Measurements from ENCODE around the gene IL21. TPM values are rescaled to one million over a fixed set of nuclear protein-coding genes. Genes with fewer than 3 reads are reported as not detected.
A peak's percentile ranks its signal among the peaks of the same experiment; 100 is the strongest.
"Not testable (repeated sequence)": the region's sequence is repeated elsewhere in the genome, so short reads cannot be mapped to it uniquely, and the experiment has no call there.

IL21 gene
- total RNA-seq, 1 donor from 2014 or later: 95.3 TPM

DNA sequence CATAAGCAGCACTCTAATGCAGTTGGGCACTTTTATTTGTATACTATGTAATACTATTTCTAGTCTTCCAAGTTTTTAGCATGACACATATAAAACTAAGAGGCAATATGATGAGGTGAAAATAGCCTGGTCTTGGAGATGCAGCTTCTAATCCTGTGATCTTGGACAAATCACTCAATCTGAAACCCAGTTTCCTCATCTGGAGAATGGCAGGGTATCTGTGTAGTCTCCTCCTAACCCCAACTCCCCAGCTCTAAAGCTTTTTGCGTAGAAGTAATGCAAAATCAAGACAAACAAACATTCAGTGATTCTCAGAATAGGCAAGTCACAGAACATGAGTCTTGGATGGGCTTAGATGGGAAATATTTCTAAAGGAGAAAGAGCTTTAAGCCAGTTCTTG, 36.7 kb upstream of the IL21 start:
- Mint-ChIP-seq H3K36me3 (ENCODE audit: low read depth) (peaks cover 15% of the 10 kb centered on the region), H3K9me3 (peaks cover 17% of the 10 kb centered on the region), H3K27ac (peak overlapping the region; percentile 96), H3K4me3 (peak overlapping the region; percentile 34), H3K27me3 (no peaks in the 10 kb centered on the region), H3K4me1 (peaks cover 38% of the 10 kb centered on the region)
- intact Hi-C loops (cut with micrococcal nuclease): no loop called here
- no peak for DNase-seq

DNA sequence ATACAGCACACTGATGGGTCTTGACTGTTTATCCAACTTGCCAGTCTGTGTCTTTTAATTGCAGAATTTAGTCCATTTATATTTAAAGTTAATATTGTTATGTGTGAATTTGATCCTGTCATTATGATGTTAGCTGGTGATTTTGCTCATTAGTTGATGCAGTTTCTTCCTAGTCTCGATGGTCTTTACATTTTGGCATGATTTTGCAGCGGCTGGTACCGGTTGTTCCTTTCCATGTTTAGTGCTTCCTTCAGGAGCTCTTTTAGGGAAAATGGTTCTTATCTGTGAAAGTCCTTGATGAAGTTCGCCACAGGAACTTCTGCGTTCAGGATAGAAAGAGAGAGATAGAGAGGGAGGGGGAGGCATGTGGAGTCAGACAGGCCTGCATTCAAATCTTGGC, 35.7 kb upstream of the IL21 start:
- Mint-ChIP-seq H3K9me3 (peaks cover 17% of the 10 kb centered on the region), H3K27ac (peak overlapping the region; percentile 96), H3K36me3 (ENCODE audit: low read depth) (peaks cover 15% of the 10 kb centered on the region), H3K4me1 (peaks cover 37% of the 10 kb centered on the region)
- H3K4me3 Mint-ChIP-seq; H3K27me3 Mint-ChIP-seq; DNase-seq; intact Hi-C loops (cut with micrococcal nuclease): not testable (repeated sequence)

- Mint-ChIP-seq H3K27me3 (no peaks in the 10 kb centered on the region), H3K4me1 (peaks cover 13% of the 10 kb centered on the region), H3K27ac (no peak overlapping the region), H3K9me3 (peaks cover 11% of the 10 kb centered on the region), H3K4me3 (no peak overlapping the region), H3K36me3 (ENCODE audit: low read depth) (peaks cover 5% of the 10 kb centered on the region)
- intact Hi-C loops (cut with micrococcal nuclease): no loop called here
- DNase-seq: peak; percentile 83
Measured at GRCh38 chr4:122652379-122652778, 31.5 kb upstream of the IL21 start.

DNA sequence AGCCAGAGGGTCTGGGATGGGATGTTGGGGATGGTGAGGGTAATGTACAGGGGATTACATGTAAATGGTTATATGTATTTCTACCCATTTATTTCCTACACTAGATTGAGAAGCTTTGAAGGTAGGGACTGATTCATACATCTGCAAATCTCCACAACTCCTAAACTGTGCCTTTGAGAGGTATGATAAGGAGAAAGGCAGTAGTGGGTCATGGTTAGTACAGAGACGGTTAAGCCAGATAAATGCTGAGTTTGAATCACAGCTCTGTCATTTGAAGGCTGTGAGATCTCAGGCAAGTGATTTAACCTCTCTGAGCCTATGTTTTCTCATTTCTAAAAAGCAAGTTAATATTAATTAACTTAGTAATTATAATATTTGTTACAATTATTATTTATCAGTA, 29.3 kb upstream of the IL21 start:
- Mint-ChIP-seq H3K9me3 (peaks cover 9% of the 10 kb centered on the region), H3K4me1 (peaks cover 7% of the 10 kb centered on the region), H3K27me3 (no peaks in the 10 kb centered on the region), H3K36me3 (ENCODE audit: low read depth) (no peaks in the 10 kb centered on the region), H3K27ac (no peak overlapping the region), H3K4me3 (no peak overlapping the region)
- DNase-seq: no peak
- intact Hi-C loops (cut with micrococcal nuclease): no loop called here

DNA sequence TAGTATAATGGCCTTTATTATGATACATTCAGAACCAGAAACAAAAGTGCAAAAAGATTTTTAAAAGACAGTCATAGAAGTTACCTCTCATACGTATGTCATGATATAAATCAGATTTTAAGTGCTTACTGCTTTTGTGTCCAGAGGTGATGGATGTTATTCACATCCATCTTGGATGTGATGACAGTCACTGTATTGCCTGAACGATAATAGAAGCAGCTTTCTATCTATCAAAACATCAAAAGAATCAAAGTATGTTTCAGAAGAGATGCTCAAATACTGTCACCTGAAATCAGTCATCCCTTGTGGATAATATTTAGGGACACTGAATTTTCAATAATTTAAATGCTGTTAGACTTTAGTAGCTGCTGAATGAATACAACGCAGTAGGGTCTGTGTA, 26.8 kb upstream of the IL21 start:
- no peak overlapping the region for H3K4me3 Mint-ChIP-seq
- DNase-seq: no peak
- H3K9me3 Mint-ChIP-seq: peaks cover 9% of the 10 kb centered on the region
- intact Hi-C loops (cut with micrococcal nuclease): no loop called here
- H3K36me3 Mint-ChIP-seq (ENCODE audit: low read depth): no peaks in the 10 kb centered on the region
- H3K27ac Mint-ChIP-seq: no peak overlapping the region
- H3K4me1 Mint-ChIP-seq: peaks cover 7% of the 10 kb centered on the region
- H3K27me3 Mint-ChIP-seq: no peaks in the 10 kb centered on the region

- H3K27ac Mint-ChIP-seq: no peak overlapping the region
- no peak for DNase-seq
- H3K27me3 Mint-ChIP-seq: no peaks in the 10 kb centered on the region
- no peaks in the 10 kb centered on the region for H3K36me3 Mint-ChIP-seq (ENCODE audit: low read depth)
- H3K4me3 Mint-ChIP-seq: no peak overlapping the region
- intact Hi-C loops (cut with micrococcal nuclease): no loop called here
- H3K9me3 Mint-ChIP-seq: peaks cover 5% of the 10 kb centered on the region
- H3K4me1 Mint-ChIP-seq: peaks cover 4% of the 10 kb centered on the region
Measured at GRCh38 chr4:122643257-122643656, 22.4 kb upstream of the IL21 start.

- Mint-ChIP-seq H3K27ac (no peak overlapping the region), H3K36me3 (ENCODE audit: low read depth) (peaks cover 2% of the 10 kb centered on the region), H3K9me3 (peaks cover 7% of the 10 kb centered on the region), H3K27me3 (no peaks in the 10 kb centered on the region), H3K4me1 (peaks cover 14% of the 10 kb centered on the region), H3K4me3 (no peak overlapping the region)
- intact Hi-C loops (cut with micrococcal nuclease): no loop called here
- DNase-seq: no peak
Measured at GRCh38 chr4:122639181-122639580, 18.3 kb upstream of the IL21 start.

- no peak for DNase-seq
- Mint-ChIP-seq H3K27ac (no peak overlapping the region), H3K36me3 (ENCODE audit: low read depth) (peaks cover 2% of the 10 kb centered on the region), H3K4me3 (no peak overlapping the region), H3K27me3 (no peaks in the 10 kb centered on the region), H3K4me1 (peaks cover 25% of the 10 kb centered on the region), H3K9me3 (peaks cover 10% of the 10 kb centered on the region)
- intact Hi-C loops (cut with micrococcal nuclease): no loop called here
Measured at GRCh38 chr4:122636697-122637096, 15.8 kb upstream of the IL21 start.

- DNase-seq: no peak
- intact Hi-C loops (cut with micrococcal nuclease): no loop called here
- H3K27me3 Mint-ChIP-seq: no peaks in the 10 kb centered on the region
- peaks cover 2% of the 10 kb centered on the region for H3K36me3 Mint-ChIP-seq (ENCODE audit: low read depth)
- no peak overlapping the region for H3K4me3 Mint-ChIP-seq
- peaks cover 10% of the 10 kb centered on the region for H3K9me3 Mint-ChIP-seq
- no peak overlapping the region for H3K27ac Mint-ChIP-seq
- peaks cover 31% of the 10 kb centered on the region for H3K4me1 Mint-ChIP-seq
Measured at GRCh38 chr4:122635205-122635604, 14.3 kb upstream of the IL21 start.

- intact Hi-C loops (cut with micrococcal nuclease): loop anchor here (2.0 kb wide), 1 partner anchor 16 kb away; no protein-coding TSS in a partner anchor
- peak overlapping the region; percentile 74 for H3K27ac Mint-ChIP-seq
- no peak overlapping the region for H3K4me3 Mint-ChIP-seq
Measured at GRCh38 chr4:122633211-122633610, 12.3 kb upstream of the IL21 start.

DNA sequence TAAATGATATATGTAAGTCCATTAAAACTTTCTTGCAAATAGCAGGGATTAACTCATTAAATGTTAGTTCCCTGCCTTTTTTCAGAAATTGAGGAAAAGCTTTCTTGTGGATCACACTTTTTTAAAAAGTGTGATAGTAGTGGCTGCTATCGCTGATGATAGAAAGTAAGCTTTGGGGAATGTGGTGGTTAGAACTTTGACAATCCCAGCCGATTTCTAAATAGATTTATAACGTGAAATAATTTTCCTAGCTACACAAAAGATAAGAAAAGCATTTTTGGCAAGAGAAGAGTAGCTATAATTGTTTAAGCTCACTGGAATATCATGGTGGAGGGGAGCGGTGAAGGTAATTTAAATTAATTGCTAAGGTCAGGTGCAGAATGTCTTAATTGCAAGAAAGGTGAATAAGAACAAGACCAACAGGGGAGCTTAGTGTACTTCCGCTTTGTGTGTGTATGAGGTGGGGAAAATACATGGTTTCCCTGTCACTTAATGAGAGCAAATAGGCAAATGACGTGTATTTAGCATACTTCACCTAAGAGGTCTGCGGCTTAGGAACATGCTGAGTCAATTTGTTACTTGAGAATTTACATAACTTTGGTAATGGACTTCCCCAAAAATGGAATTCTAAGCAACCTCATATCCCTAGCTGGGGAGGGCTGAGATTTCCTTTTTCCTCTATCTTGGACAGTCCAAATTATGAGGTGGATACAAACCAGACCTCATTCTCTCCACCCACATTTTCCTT, 11.7 kb upstream of the IL21 start:
- Mint-ChIP-seq H3K4me1 (peaks cover 26% of the 10 kb centered on the region), H3K4me3 (peak overlapping the region; percentile 12), H3K27ac (peak overlapping the region; percentile 74), H3K9me3 (peaks cover 10% of the 10 kb centered on the region), H3K36me3 (ENCODE audit: low read depth) (peaks cover 2% of the 10 kb centered on the region), H3K27me3 (no peaks in the 10 kb centered on the region)
- no peak for DNase-seq
- intact Hi-C loops (cut with micrococcal nuclease): loop anchor here (1.0 to 2.0 kb wide), 2 partner anchors 11 to 16 kb away; partner anchors contain the start of gene IL21

More at GRCh38 chr4:122633211-122633610, 12.3 kb upstream of the IL21 start:
- H3K36me3 Mint-ChIP-seq (ENCODE audit: low read depth): peaks cover 2% of the 10 kb centered on the region
- H3K9me3 Mint-ChIP-seq: peaks cover 12% of the 10 kb centered on the region
- peaks cover 26% of the 10 kb centered on the region for H3K4me1 Mint-ChIP-seq
- H3K27me3 Mint-ChIP-seq: no peaks in the 10 kb centered on the region
- no peak for DNase-seq

GRCh38 chr4:122625156-122625555, 4.3 kb upstream of the IL21 start:
- intact Hi-C loops (cut with micrococcal nuclease): no loop called here
- Mint-ChIP-seq H3K9me3 (peaks cover 10% of the 10 kb centered on the region), H3K4me3 (no peak overlapping the region), H3K27me3 (no peaks in the 10 kb centered on the region), H3K36me3 (ENCODE audit: low read depth) (peaks cover 38% of the 10 kb centered on the region), H3K27ac (no peak overlapping the region), H3K4me1 (peaks cover 19% of the 10 kb centered on the region)
- no peak for DNase-seq

GRCh38 chr4:122624205-122624604, 3.3 kb upstream of the IL21 start:
- Mint-ChIP-seq H3K27ac (no peak overlapping the region), H3K4me3 (no peak overlapping the region), H3K9me3 (peaks cover 10% of the 10 kb centered on the region), H3K4me1 (peaks cover 28% of the 10 kb centered on the region), H3K27me3 (no peaks in the 10 kb centered on the region), H3K36me3 (ENCODE audit: low read depth) (peaks cover 45% of the 10 kb centered on the region)
- intact Hi-C loops (cut with micrococcal nuclease): loop anchor here (5.0 kb wide), 1 partner anchor 203 kb away; the partner anchor contains the start of gene FGF2
- no peak for DNase-seq

GRCh38 chr4:122623637-122624166, 2.8 kb upstream of the IL21 start:
- Mint-ChIP-seq H3K4me3 (no peak overlapping the region), H3K4me1 (peaks cover 32% of the 10 kb centered on the region), H3K9me3 (peaks cover 9% of the 10 kb centered on the region), H3K36me3 (ENCODE audit: low read depth) (peaks cover 49% of the 10 kb centered on the region), H3K27me3 (no peaks in the 10 kb centered on the region), H3K27ac (no peak overlapping the region)
- intact Hi-C loops (cut with micrococcal nuclease): loop anchor here (5.0 kb wide), 1 partner anchor 204 kb away; the partner anchor contains the start of gene FGF2
- DNase-seq: no peak
